Activated CD8-positive, alpha-beta memory T cell treated with anti-CD3 and anti-CD28 coated beads, Interleukin-2, amount 10 ng/mL, durations not matched to agents 7 days and 5 days (primary cell): Measurements from ENCODE around the gene DHODH. TPM values are rescaled to one million over a fixed set of nuclear protein-coding genes. Genes with fewer than 3 reads are reported as not detected.
"Not testable (repeated sequence)": the region's sequence is repeated elsewhere in the genome, so short reads cannot be mapped to it uniquely, and the experiment has no call there.

Source experiments
- ATAC-seq: fragments of 150-1000 bp; cut with Tn5 transposase; one replicate; pipeline ENCODE4 v1.10.0; 2021; ENCODE audit warnings: moderate library complexity
- CTCF ChIA-PET: fragments of 350-600 bp; sonication (Branson Sonifier 250); formaldehyde crosslinking; loops from one replicate; lab custom pipeline; 2021; ENCODE audit warnings: antibody characterized with exemption; lab: Charles Lee
- DNase-seq: peaks from one replicate; pipeline ENCODE4 v3.0.0-alpha.2; 2020
- H3K27ac Mint-ChIP-seq: one replicate; pipeline ENCODE4 v1.8.0; 2021; ENCODE audit warnings: mild to moderate bottlenecking, mixed read lengths
- H3K27me3 Mint-ChIP-seq: one replicate; pipeline ENCODE4 v1.8.0; 2021; ENCODE audit warnings: mixed read lengths
- H3K36me3 Mint-ChIP-seq: one replicate; pipeline ENCODE4 v1.8.0; 2021; ENCODE audit warnings: mild to moderate bottlenecking, mixed read lengths
- H3K4me1 Mint-ChIP-seq: one replicate; pipeline ENCODE4 v1.8.0; 2021; ENCODE audit warnings: mixed read lengths
- H3K4me3 Mint-ChIP-seq: one replicate; pipeline ENCODE4 v1.8.0; 2021; ENCODE audit warnings: mild to moderate bottlenecking, moderate library complexity, mixed read lengths
- H3K9me3 Mint-ChIP-seq: one replicate; pipeline ENCODE4 v1.8.0; 2022; ENCODE audit warnings: low read depth, mixed read lengths
- total RNA-seq, 2 experiments: library from RNA; stranded (reverse); gene quantifications; one replicate each; pipeline ENCODE4 v1.2.3, GENCODE V29; 2021

Gene DHODH
- total RNA-seq, 2 experiments from 2014 or later: 13.6 to 14.5 TPM

- not testable (repeated sequence) for H3K4me3 Mint-ChIP-seq, H3K27me3 Mint-ChIP-seq, H3K4me1 Mint-ChIP-seq, DNase-seq, H3K27ac Mint-ChIP-seq, H3K36me3 Mint-ChIP-seq, ATAC-seq, H3K9me3 Mint-ChIP-seq
- CTCF ChIA-PET: interaction anchor here (1.6 kb wide), 1 partner anchor 8 kb away, joined by 4 read pairs; no protein-coding TSS in a partner anchor
Measured at GRCh38 chr16:72075067-72075466, 66.5 kb downstream of the DHODH start.

Other genes starting within 250 kb of the DHODH start
- gene AP1G1, start 199.9 kb upstream of the DHODH start, total RNA-seq: 10 to 100 TPM; 87.2 to 88.6 TPM
- 10 to 100 TPM; 23.7 to 24.1 TPM for gene ATXN1L, start 162.8 kb upstream of the DHODH start, total RNA-seq
- 10 to 100 TPM in 1 of 2 experiments, 1 to 10 TPM in 1; 9.0 to 10.7 TPM for gene ZNF821, start 124.6 kb upstream of the DHODH start, total RNA-seq
- 100 to 1,000 TPM; 206 to 209 TPM for gene IST1, start 113.2 kb upstream of the DHODH start, total RNA-seq
- gene PKD1L3, start 8.3 kb upstream of the DHODH start, total RNA-seq: under 1 TPM; 0.28 to 0.29 TPM
- gene HP, start 45.8 kb downstream of the DHODH start, total RNA-seq: not detected
- gene HPR, start 54.5 kb downstream of the DHODH start, total RNA-seq: not detected
- 10 to 100 TPM; 14.0 to 16.4 TPM for gene TXNL4B, start 84.9 kb downstream of the DHODH start, total RNA-seq
- 10 to 100 TPM; 78.1 to 85.7 TPM for gene DHX38, start 85.1 kb downstream of the DHODH start, total RNA-seq
- gene PMFBP1, start 163.4 kb downstream of the DHODH start, total RNA-seq: 1 to 10 TPM; 2.1 to 6.3 TPM